Upper lobe of left lung (tissue), 4 donors: ENCODE data around the gene PDS5B.

Source experiments
- CTCF ChIP-seq, 6 experiments: fragments of 450-650 bp in 4 of 6; fragments of 200-600 bp in 2 of 6; sonication (generic) in 2 of 6; IDR thresholded peaks; one replicate each; pipeline ENCODE4 v1.5.1; 2016 to 2019; ENCODE audit warnings: antibody characterized with exemption in 6 of 6
- EP300 ChIP-seq, 4 donors: sonication (generic); formaldehyde crosslinking; IDR thresholded peaks; one replicate each; pipeline ENCODE4 v1.5.1; 2017; ENCODE audit warnings: antibody characterized with exemption in 4 of 4, control low read depth in 2 of 4
- POLR2A ChIP-seq, 4 donors: fragments of 450-650 bp; IDR thresholded peaks; one replicate each; pipeline ENCODE4 v1.5.1; 2016 to 2017; ENCODE audit warnings: antibody characterized with exemption in 4 of 4, mild to moderate bottlenecking in 2 of 4
- POLR2AphosphoS5 ChIP-seq, 2 donors: sonication (generic); formaldehyde crosslinking; IDR thresholded peaks; one replicate each; pipeline ENCODE4 v1.5.1; 2017; ENCODE audit warnings: antibody characterized with exemption in 2 of 2

GRCh38 chr13:32731074-32731473, 144.8 kb downstream of the PDS5B start:
- no peak for TF ChIP-seq POLR2A (IDR thresholded peaks at IDR 0.05)
- no peak for TF ChIP-seq EP300 (IDR thresholded peaks at IDR 0.05)
- no peak for TF ChIP-seq CTCF (IDR thresholded peaks at IDR 0.05)
- no peak for TF ChIP-seq POLR2AphosphoS5 (IDR thresholded peaks at IDR 0.05)
